Kidney epithelial cell (primary cell): ENCODE results near the gene CORO6. TPM values are rescaled to one million over a fixed set of nuclear protein-coding genes. Genes with fewer than 3 reads are reported as not detected.

Experiments used
- DNase-seq: peaks from one replicate; pipeline ENCODE4 v3.0.0-alpha.2; 2010; ENCODE audit warnings: low read depth
- H3K27me3 ChIP-seq: 2 replicates; pipeline ENCODE4 v1.6.0; 2011; ENCODE audit warnings: low read length; ENCODE audit not compliant: control insufficient read depth, insufficient read depth
- H3K36me3 ChIP-seq: 2 replicates; pipeline ENCODE4 v1.5.1; 2011; ENCODE audit warnings: low read length; ENCODE audit not compliant: control insufficient read depth, insufficient read depth
- H3K4me3 ChIP-seq: 2 replicates; pipeline ENCODE4 v1.5.1; 2011; ENCODE audit warnings: low read depth, mild to moderate bottlenecking, control low read depth, low read length
- CTCF ChIP-seq: IDR thresholded peaks from 2 replicates; pipeline ENCODE4 v1.5.1; 2011; ENCODE audit warnings: mild to moderate bottlenecking, moderate library complexity, low read length, control low read depth, inconsistent platforms; ENCODE audit not compliant: insufficient read depth, poor library complexity, severe bottlenecking
- total RNA-seq: library from RNA; depleted of rRNA; stranded (reverse); fragments of >200 nt; gene quantifications from 2 replicates; pipeline ENCODE4 v1.2.3, GENCODE V29; 2015

Gene CORO6
- total RNA-seq, 1 donor from 2014 or later, result 2.2 TPM

DNA sequence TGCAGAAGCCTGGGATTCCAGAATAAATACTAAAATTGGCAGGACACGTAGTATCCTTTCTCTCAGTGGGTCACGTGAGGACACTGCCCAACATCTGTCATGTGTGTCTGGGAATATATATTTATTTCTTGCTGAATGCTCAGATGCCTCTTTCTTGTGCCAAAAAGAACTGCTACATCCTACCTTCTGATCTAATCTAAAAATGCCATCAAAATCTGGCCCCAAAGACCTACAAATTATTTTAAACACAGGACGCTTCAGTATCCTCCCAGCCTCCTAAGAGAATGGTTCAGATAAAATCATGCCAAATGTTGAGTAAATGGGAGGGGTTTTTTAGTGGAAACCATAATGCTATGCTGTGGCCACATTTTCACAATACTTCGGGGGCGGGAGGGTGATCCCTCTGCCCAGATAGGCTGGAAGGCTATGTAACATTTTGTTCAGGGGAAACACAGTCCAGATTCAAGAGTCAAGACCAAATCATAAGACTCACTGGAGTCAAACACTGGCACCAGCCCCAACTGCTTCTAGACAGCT lies 22.9 kb upstream of the CORO6 start:
- no peak for TF ChIP-seq CTCF
- H3K27me3 ChIP-seq, result no peaks in the 10 kb centered on the region
- no peaks in the 10 kb centered on the region for H3K36me3 ChIP-seq
- no peak overlapping the region for H3K4me3 ChIP-seq
- DNase-seq, result no peak

- no peaks in the 10 kb centered on the region for H3K36me3 ChIP-seq
- no peaks in the 10 kb centered on the region for H3K27me3 ChIP-seq
- no peak overlapping the region for H3K4me3 ChIP-seq
- DNase-seq, result no peak
- no peak for TF ChIP-seq CTCF
These were observed 21.1 kb upstream of the CORO6 start for GRCh38 chr17:29643817-29644160.

DNA sequence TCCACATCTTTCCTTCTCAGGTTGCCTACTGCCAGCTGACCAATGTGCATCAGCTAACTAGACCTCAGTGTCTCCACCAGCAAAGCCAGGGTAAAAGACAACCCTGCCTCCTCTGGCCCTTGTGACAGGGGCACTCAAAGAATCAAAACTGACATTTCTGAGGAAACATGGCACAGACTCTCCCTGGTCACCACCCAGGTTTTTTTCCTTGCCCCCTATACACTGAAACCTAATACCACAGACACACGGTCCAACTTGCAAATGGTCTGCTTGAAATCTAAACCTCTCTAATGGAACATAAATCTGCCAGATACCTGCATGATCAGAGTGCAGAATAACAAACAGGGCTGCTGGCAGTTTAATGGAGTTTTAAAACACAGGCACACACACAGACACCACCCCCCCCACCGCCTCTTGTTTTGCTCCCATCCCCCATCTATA lies 19.5 kb upstream of the CORO6 start:
- Histone ChIP-seq H3K36me3 (no peaks in the 10 kb centered on the region), H3K27me3 (no peaks in the 10 kb centered on the region), H3K4me3 (no peak overlapping the region)
- no peak for TF ChIP-seq CTCF
- no peak for DNase-seq

- no peaks in the 10 kb centered on the region for H3K36me3 ChIP-seq
- H3K27me3 ChIP-seq, result no peaks in the 10 kb centered on the region
- no peak overlapping the region for H3K4me3 ChIP-seq
- no peak for TF ChIP-seq CTCF
- no peak for DNase-seq
These were observed 18.4 kb upstream of the CORO6 start for GRCh38 chr17:29640981-29641642.

- Histone ChIP-seq H3K4me3 (no peak overlapping the region), H3K36me3 (no peaks in the 10 kb centered on the region), H3K27me3 (no peaks in the 10 kb centered on the region)
- DNase-seq, result no peak
- no peak for TF ChIP-seq CTCF
These were observed 17.7 kb upstream of the CORO6 start for GRCh38 chr17:29640413-29640812.

- Histone ChIP-seq H3K36me3 (peaks cover 2% of the 10 kb centered on the region), H3K27me3 (no peaks in the 10 kb centered on the region), H3K4me3 (no peak overlapping the region)
- TF ChIP-seq CTCF, result no peak
- no peak for DNase-seq
These were observed 11.2 kb upstream of the CORO6 start for GRCh38 chr17:29633886-29634285.
